ENCODE results near the gene SHROOM3. TPM values are rescaled to one million over a fixed set of nuclear protein-coding genes. Genes with fewer than 3 reads are reported as not detected.
A peak's percentile ranks its signal among the peaks of the same experiment; 100 is the strongest.

Gene SHROOM3
- total and polyA plus RNA-seq, 2 donors from 2014 or later: 5.5 to 67.3 TPM

DNA sequence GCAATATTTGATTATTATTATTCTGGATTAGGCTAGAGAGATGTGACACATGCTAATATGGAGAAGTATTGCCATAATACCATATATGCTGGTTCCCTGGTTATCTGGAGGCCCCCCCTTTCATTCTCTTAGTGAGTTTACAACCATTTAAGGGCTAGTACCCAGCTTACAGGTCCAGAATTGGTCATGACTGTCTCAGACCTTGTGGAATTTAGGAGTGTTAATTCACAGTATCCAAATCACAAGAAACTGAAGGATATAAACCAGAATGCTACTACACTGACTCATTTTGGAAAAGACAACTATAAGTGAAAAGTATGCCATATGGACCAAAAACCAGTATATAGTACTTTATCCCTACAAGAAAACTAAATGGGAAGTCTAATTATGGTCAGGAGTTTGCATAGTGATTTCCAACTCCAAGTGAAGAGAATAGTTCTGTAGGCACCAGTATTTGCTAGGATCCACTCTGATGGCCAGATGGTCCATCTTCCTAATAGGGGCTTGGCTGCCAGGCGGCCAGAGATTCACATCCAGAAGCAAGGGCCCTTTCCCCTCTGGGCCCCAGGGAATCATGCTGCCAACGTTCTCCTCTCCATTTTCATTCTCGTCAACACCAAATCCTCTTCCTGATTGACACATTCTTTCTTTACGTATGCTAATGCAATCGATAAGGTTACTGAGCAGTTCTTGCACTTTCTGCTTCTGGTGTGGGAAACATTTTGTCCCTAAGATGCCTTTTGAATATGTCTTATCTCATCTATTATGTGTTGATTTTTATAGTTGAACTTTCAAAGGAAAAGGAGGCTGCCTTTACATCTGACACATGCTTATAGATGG is 123.6 kb downstream of the SHROOM3 start:
- H3K4me3 ChIP-seq (ENCODE audit: low read length in 3 of 3): no peak overlapping the region
- no peak overlapping the region for H3K27ac ChIP-seq (ENCODE audit: low read depth in 2 of 2, low read length in 2 of 2)
- H3K4me1 ChIP-seq (ENCODE audit: control insufficient read depth in 2 of 3, insufficient read depth in 2 of 3, low read depth in 1 of 3, low read length in 3 of 3): peaks cover 0 to 7% (median 1%) of the 10 kb centered on the region in 3 donors
- no peaks in the 10 kb centered on the region for H3K27me3 ChIP-seq (ENCODE audit: control insufficient read depth, insufficient read depth, low read length)
- intact Hi-C loops (cut with DNase I): no loop called here
- DNase-seq (no peak), FAIRE-seq (no peak)
- H3K36me3 ChIP-seq (ENCODE audit: control insufficient read depth in 2 of 3, insufficient read depth in 3 of 3, low read length in 3 of 3): no peaks in the 10 kb centered on the region
- no peaks in the 10 kb centered on the region for H3K9me3 ChIP-seq (ENCODE audit: control insufficient read depth in 2 of 3, insufficient read depth in 1 of 3, low read length in 3 of 3)
- H3K9ac ChIP-seq (ENCODE audit: low read length in 3 of 3): no peak overlapping the region
- TF ChIP-seq, protein P1, sequence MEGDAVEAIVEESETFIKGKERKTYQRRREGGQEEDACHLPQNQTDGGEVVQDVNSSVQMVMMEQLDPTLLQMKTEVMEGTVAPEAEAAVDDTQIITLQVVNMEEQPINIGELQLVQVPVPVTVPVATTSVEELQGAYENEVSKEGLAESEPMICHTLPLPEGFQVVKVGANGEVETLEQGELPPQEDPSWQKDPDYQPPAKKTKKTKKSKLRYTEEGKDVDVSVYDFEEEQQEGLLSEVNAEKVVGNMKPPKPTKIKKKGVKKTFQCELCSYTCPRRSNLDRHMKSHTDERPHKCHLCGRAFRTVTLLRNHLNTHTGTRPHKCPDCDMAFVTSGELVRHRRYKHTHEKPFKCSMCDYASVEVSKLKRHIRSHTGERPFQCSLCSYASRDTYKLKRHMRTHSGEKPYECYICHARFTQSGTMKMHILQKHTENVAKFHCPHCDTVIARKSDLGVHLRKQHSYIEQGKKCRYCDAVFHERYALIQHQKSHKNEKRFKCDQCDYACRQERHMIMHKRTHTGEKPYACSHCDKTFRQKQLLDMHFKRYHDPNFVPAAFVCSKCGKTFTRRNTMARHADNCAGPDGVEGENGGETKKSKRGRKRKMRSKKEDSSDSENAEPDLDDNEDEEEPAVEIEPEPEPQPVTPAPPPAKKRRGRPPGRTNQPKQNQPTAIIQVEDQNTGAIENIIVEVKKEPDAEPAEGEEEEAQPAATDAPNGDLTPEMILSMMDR (IDR thresholded peaks at IDR 0.05; ENCODE audit: borderline replicate concordance, extremely low read depth, insufficient read depth): no peak

DNA sequence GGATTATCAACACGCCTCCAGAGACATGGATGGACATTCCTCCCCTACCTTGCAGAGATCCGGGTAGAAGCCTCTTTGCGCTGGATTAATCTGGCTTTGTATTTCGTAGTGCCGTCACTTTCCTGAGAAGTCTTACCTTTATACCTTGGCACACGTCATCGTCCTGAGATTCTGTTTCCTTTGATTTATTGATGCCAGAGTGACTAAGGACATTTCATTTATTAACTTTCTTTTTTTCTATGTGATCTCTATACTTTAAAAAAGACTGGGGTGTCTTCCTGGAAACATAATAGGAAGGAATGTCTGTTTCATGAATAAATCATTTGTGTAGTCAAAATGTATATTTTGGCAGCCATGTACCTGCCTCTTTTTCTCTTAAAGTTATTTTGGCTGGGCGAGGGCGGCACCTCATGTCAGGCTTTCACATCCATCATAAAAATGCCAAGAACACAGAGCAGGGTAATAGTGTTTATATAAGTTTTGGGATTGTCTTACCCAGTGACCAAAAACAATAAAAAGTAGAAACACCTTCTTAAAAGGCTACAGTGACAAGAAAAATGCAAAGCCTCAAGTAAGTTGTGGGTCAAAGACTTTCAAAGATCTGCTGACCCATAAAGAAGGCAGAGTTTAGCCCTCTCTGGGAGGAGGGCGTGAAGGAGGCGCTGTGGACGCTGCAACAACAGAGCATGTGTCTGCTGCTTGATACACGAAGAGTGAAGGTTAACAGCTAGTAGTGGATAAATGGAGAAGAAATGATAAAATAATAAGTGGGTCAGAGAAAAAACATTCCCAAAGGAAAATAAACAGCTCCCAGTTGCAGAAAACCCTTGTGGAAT is 124.4 kb downstream of the SHROOM3 start:
- intact Hi-C loops (cut with DNase I): no loop called here
- no peak overlapping the region for H3K4me3 ChIP-seq (ENCODE audit: low read length in 3 of 3)
- H3K27me3 ChIP-seq (ENCODE audit: control insufficient read depth, insufficient read depth, low read length): no peaks in the 10 kb centered on the region
- FAIRE-seq (no peak), DNase-seq (peak in 2 of 5 donors; percentile 68)
- H3K9ac ChIP-seq (ENCODE audit: low read length in 3 of 3): no peak overlapping the region
- no peaks in the 10 kb centered on the region for H3K36me3 ChIP-seq (ENCODE audit: control insufficient read depth in 2 of 3, insufficient read depth in 3 of 3, low read length in 3 of 3)
- H3K27ac ChIP-seq (ENCODE audit: low read depth in 2 of 2, low read length in 2 of 2): no peak overlapping the region
- H3K4me1 ChIP-seq (ENCODE audit: control insufficient read depth in 2 of 3, insufficient read depth in 2 of 3, low read depth in 1 of 3, low read length in 3 of 3): peaks cover 0 to 7% (median 7%) of the 10 kb centered on the region in 3 donors
- TF ChIP-seq, protein P1 (IDR thresholded peaks at IDR 0.05; ENCODE audit: borderline replicate concordance, extremely low read depth, insufficient read depth): no peak
- no peaks in the 10 kb centered on the region for H3K9me3 ChIP-seq (ENCODE audit: control insufficient read depth in 2 of 3, insufficient read depth in 1 of 3, low read length in 3 of 3)

DNA sequence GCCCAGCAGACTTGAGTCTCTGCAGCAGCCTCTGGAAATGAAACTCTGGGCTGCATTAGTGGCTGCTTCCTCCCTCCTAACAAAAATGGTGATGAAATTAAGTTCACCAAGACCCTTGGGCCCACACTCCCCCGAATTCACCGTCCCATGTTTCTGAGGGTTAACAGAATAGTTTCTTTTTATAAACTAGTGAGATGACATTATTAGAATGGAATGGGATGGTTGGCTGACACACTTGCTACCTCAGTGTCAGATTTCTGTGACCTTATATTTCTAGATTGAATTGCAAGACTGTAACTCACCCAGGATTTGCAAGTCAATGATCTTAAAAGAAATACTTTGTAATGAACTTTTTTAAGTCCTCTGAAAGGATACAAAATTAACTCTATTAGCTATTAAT is 127.1 kb downstream of the SHROOM3 start:
- no peak for FAIRE-seq
- H3K27me3 ChIP-seq (ENCODE audit: control insufficient read depth, insufficient read depth, low read length): no peaks in the 10 kb centered on the region
- DNase-seq: peak in 2 of 5 donors; percentile 55 to 68
- peak overlapping the region in 1 of 2 donors; percentile 13 for H3K27ac ChIP-seq (ENCODE audit: low read depth in 2 of 2, low read length in 2 of 2)
- TF ChIP-seq, protein P1 (IDR thresholded peaks at IDR 0.05; ENCODE audit: borderline replicate concordance, extremely low read depth, insufficient read depth): no peak
- H3K9me3 ChIP-seq (ENCODE audit: control insufficient read depth in 2 of 3, insufficient read depth in 1 of 3, low read length in 3 of 3): no peaks in the 10 kb centered on the region
- H3K36me3 ChIP-seq (ENCODE audit: control insufficient read depth in 2 of 3, insufficient read depth in 3 of 3, low read length in 3 of 3): no peaks in the 10 kb centered on the region
- intact Hi-C loops (cut with DNase I): no loop called here
- H3K9ac ChIP-seq (ENCODE audit: low read length in 3 of 3): no peak overlapping the region
- peaks cover 0 to 7% (median 7%) of the 10 kb centered on the region in 3 donors for H3K4me1 ChIP-seq (ENCODE audit: control insufficient read depth in 2 of 3, insufficient read depth in 2 of 3, low read depth in 1 of 3, low read length in 3 of 3)
- no peak overlapping the region for H3K4me3 ChIP-seq (ENCODE audit: low read length in 3 of 3)

Data from kidney (tissue), 14 donors.